GM12878 (cell line): ENCODE measurements around the gene RAP1GAP. TPM values are rescaled to one million over a fixed set of nuclear protein-coding genes. Genes with fewer than 3 reads are reported as not detected.

Experiments used
- ASH2L ChIP-seq: fragments of 300-600, 200-600 bp; sonication (generic); IDR thresholded peaks from 2 replicates; pipeline ENCODE4 v1.6.1; 2017; ENCODE audit warnings: low read depth, mild to moderate bottlenecking, borderline replicate concordance
- ATF7 ChIP-seq: fragments of 450-650 bp; IDR thresholded peaks from 2 replicates; pipeline ENCODE4 v1.6.1; 2016; ENCODE audit warnings: low read depth, mild to moderate bottlenecking
- CEBPB ChIP-seq, 2 experiments: fragments of 150-350 bp in 1 of 2; IDR thresholded peaks; 2 replicates each; pipeline ENCODE4 v1.6.1; 2012 to 2014; ENCODE audit warnings: low read depth in 2 of 2, low read length in 2 of 2, borderline replicate concordance in 1 of 2, inconsistent platforms in 1 of 2
- CREB1 ChIP-seq: IDR thresholded peaks from 2 replicates; pipeline ENCODE4 v1.6.1; 2012; ENCODE audit warnings: low read depth, mild to moderate bottlenecking, inconsistent platforms
- EED ChIP-seq: sonication (generic); IDR thresholded peaks from 2 replicates; pipeline ENCODE4 v1.6.1; 2016; ENCODE audit warnings: antibody characterized with exemption, low read depth
- JUND ChIP-seq: IDR thresholded peaks from 2 replicates; pipeline ENCODE4 v1.6.1; 2012; ENCODE audit warnings: low read depth, mild to moderate bottlenecking, low read length, improper control_type of control experiment, moderate library complexity
- NR2F1 ChIP-seq: fragments of 450-650 bp; conservative IDR thresholded peaks from 2 replicates; pipeline ENCODE4 v1.6.1; 2017; ENCODE audit warnings: mild to moderate bottlenecking
- POLR2A ChIP-seq: IDR thresholded peaks from 2 replicates; pipeline ENCODE4 v1.6.1; 2011; ENCODE audit warnings: low read depth, mild to moderate bottlenecking, low read length
- RAD51 ChIP-seq: fragments of 450-650 bp; IDR thresholded peaks from 2 replicates; pipeline ENCODE4 v1.6.1; 2016; ENCODE audit warnings: moderate library complexity, mild to moderate bottlenecking, inconsistent platforms
- RCOR1 ChIP-seq: conservative IDR thresholded peaks from 2 replicates; pipeline ENCODE4 v1.6.1; 2012; ENCODE audit warnings: low read depth, low read length, improper control_type of control experiment
- RUNX3 ChIP-seq: IDR thresholded peaks from 2 replicates; pipeline ENCODE4 v1.6.1; 2012; ENCODE audit warnings: low read length, inconsistent platforms
- YBX1 ChIP-seq: fragments of 450-650 bp; IDR thresholded peaks from 2 replicates; pipeline ENCODE4 v1.6.1; 2016; ENCODE audit warnings: antibody characterized with exemption
- ZNF384 ChIP-seq: IDR thresholded peaks from 2 replicates; pipeline ENCODE4 v1.6.1; 2012; ENCODE audit warnings: low read depth, mild to moderate bottlenecking, low read length, improper control_type of control experiment, borderline replicate concordance
- polyA plus RNA-seq, 11 experiments: library from polyadenylated mRNA; depleted of rRNA in 4 of 11; unstranded in 6 of 11; stranded (reverse) in 5 of 11; fragments of >200 nt; fragmentation: Nextera tagmentation in 4 of 11; fragmentation: Illumina TruSeq in 1 of 11; extraction: Ambion mirVana in 4 of 11; extraction: Trizol in 1 of 11; gene quantifications; 1 replicate in 1 of 11; 2 replicates in 10 of 11; pipeline versions ENCODE4 v1.2.1 to v1.2.3, GENCODE V29; 2011 to 2016; ENCODE audit warnings: inconsistent platforms in 2 of 11, missing spikeins in 2 of 11, low read depth in 1 of 11
- total RNA-seq, 4 experiments: library from RNA; depleted of rRNA in 3 of 4; stranded (reverse); fragments of >200 nt in 3 of 4; fragmentation: Illumina TruSeq in 1 of 4; extraction: Trizol in 1 of 4; gene quantifications; 2 replicates each; pipeline versions ENCODE4 v1.2.1 to v1.2.3, GENCODE V29; 2013 to 2021
- TF ChIP-seq, protein P1 (sequence below): IDR thresholded peaks from 2 replicates; pipeline ENCODE4 v1.6.1; 2012; ENCODE audit warnings: mild to moderate bottlenecking, low read depth, low read length
- TF ChIP-seq, protein P2 (sequence below): IDR thresholded peaks from 2 replicates; pipeline ENCODE4 v1.6.1; 2011; ENCODE audit warnings: borderline replicate concordance, low read depth, mild to moderate bottlenecking, moderate library complexity, mixed read lengths, low read length; ENCODE audit not compliant: insufficient read depth; ENCODE audit errors: extremely low read length
- TF ChIP-seq, protein P3 (sequence below): fragments of 150-350 bp; IDR thresholded peaks from 2 replicates; pipeline ENCODE4 v1.6.1; 2016; ENCODE audit warnings: low read depth, low read length
- TF ChIP-seq, protein P4 (sequence below): IDR thresholded peaks from 2 replicates; pipeline ENCODE4 v1.6.1; 2012; ENCODE audit warnings: low read length, inconsistent platforms

RAP1GAP gene
- total and polyA plus RNA-seq, 10 of the 15 experiments (the other 5 are each of a cell fraction or from before 2014, with no cell fraction given): 0.04 to 0.96 (median 0.09) TPM; not detected in 3

DNA sequence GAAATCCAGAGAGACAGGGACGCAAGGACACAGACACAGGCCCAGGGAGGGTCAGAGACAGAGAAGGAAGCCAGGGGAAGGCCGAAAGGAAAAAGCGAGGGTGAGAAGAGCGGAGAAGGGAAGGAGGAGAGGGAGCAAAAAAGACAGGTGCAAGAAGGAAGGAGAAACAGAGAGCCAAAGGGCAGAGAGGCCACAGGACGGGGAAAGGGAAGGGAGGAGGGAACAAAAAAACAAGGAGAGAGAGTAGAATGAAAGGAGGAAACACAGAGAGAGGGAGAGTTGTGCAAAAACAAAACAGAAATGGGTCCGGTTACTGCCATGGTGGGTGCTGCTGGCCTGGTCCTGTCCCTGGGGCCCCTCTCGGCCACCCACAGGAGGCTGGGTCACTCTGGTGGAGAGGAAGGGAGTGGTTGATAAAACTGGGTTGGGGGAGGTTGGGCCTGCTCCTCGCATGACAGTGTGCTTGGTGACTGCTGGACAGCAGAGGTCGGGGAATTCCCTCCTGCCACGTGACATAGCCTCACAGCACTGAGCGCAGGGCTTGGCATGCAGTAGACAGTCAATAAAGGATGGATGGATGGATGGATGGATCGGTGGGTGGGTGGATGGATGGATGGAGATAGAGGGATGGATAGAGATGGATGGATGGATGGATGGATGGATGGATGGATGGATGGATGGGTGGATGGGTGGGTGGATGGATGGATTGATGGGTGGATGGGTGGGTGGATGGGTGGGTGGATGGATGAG, 64.8 kb downstream of the RAP1GAP start (continued):
- TF ChIP-seq, protein P1, sequence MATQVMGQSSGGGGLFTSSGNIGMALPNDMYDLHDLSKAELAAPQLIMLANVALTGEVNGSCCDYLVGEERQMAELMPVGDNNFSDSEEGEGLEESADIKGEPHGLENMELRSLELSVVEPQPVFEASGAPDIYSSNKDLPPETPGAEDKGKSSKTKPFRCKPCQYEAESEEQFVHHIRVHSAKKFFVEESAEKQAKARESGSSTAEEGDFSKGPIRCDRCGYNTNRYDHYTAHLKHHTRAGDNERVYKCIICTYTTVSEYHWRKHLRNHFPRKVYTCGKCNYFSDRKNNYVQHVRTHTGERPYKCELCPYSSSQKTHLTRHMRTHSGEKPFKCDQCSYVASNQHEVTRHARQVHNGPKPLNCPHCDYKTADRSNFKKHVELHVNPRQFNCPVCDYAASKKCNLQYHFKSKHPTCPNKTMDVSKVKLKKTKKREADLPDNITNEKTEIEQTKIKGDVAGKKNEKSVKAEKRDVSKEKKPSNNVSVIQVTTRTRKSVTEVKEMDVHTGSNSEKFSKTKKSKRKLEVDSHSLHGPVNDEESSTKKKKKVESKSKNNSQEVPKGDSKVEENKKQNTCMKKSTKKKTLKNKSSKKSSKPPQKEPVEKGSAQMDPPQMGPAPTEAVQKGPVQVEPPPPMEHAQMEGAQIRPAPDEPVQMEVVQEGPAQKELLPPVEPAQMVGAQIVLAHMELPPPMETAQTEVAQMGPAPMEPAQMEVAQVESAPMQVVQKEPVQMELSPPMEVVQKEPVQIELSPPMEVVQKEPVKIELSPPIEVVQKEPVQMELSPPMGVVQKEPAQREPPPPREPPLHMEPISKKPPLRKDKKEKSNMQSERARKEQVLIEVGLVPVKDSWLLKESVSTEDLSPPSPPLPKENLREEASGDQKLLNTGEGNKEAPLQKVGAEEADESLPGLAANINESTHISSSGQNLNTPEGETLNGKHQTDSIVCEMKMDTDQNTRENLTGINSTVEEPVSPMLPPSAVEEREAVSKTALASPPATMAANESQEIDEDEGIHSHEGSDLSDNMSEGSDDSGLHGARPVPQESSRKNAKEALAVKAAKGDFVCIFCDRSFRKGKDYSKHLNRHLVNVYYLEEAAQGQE: peak; percentile 56; the same call in 1 of the 2 replicates
- TF ChIP-seq ATF7 (no peak), RUNX3 (no peak), RAD51 (peak; percentile 66; the same call in 1 of the 2 replicates), NR2F1 (no peak), EED (no peak), CEBPB (IDR thresholded peaks at IDR 0.05; ENCODE audit: borderline replicate concordance in 1 of 2, low read depth in 2 of 2, low read length in 2 of 2) (no peak), RCOR1 (no peak), ASH2L (no peak), YBX1 (no peak), POLR2A (no peak), JUND (no peak), CREB1 (no peak), ZNF384 (no peak)
- TF ChIP-seq, protein P2, sequence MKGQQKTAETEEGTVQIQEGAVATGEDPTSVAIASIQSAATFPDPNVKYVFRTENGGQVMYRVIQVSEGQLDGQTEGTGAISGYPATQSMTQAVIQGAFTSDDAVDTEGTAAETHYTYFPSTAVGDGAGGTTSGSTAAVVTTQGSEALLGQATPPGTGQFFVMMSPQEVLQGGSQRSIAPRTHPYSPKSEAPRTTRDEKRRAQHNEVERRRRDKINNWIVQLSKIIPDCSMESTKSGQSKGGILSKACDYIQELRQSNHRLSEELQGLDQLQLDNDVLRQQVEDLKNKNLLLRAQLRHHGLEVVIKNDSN: peak; percentile 66
- TF ChIP-seq, protein P3, sequence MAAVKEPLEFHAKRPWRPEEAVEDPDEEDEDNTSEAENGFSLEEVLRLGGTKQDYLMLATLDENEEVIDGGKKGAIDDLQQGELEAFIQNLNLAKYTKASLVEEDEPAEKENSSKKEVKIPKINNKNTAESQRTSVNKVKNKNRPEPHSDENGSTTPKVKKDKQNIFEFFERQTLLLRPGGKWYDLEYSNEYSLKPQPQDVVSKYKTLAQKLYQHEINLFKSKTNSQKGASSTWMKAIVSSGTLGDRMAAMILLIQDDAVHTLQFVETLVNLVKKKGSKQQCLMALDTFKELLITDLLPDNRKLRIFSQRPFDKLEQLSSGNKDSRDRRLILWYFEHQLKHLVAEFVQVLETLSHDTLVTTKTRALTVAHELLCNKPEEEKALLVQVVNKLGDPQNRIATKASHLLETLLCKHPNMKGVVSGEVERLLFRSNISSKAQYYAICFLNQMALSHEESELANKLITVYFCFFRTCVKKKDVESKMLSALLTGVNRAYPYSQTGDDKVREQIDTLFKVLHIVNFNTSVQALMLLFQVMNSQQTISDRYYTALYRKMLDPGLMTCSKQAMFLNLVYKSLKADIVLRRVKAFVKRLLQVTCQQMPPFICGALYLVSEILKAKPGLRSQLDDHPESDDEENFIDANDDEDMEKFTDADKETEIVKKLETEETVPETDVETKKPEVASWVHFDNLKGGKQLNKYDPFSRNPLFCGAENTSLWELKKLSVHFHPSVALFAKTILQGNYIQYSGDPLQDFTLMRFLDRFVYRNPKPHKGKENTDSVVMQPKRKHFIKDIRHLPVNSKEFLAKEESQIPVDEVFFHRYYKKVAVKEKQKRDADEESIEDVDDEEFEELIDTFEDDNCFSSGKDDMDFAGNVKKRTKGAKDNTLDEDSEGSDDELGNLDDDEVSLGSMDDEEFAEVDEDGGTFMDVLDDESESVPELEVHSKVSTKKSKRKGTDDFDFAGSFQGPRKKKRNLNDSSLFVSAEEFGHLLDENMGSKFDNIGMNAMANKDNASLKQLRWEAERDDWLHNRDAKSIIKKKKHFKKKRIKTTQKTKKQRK: no peak
- TF ChIP-seq, protein P4, sequence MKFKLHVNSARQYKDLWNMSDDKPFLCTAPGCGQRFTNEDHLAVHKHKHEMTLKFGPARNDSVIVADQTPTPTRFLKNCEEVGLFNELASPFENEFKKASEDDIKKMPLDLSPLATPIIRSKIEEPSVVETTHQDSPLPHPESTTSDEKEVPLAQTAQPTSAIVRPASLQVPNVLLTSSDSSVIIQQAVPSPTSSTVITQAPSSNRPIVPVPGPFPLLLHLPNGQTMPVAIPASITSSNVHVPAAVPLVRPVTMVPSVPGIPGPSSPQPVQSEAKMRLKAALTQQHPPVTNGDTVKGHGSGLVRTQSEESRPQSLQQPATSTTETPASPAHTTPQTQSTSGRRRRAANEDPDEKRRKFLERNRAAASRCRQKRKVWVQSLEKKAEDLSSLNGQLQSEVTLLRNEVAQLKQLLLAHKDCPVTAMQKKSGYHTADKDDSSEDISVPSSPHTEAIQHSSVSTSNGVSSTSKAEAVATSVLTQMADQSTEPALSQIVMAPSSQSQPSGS: no peak
